ENCODE measurements around the gene DEDD. TPM values are rescaled to one million over a fixed set of nuclear protein-coding genes. Genes with fewer than 3 reads are reported as not detected.
A peak's percentile ranks its signal among the peaks of the same experiment; 100 is the strongest.

Gene DEDD
- total RNA-seq, 1 donor from 2014 or later: 40.9 TPM

- H3K4me1 Mint-ChIP-seq (ENCODE audit: low read depth, unreplicated experiment): peaks cover 21% of the 10 kb centered on the region
- FAIRE-seq (no peak), DNase-seq (ENCODE audit: low read depth) (no peak)
- no peak overlapping the region for H3K27ac Mint-ChIP-seq (ENCODE audit: unreplicated experiment)
- H3K4me3 ChIP-seq (ENCODE audit: insufficient read depth, low read depth, low read length): no peak overlapping the region
- H3K27me3 Mint-ChIP-seq (ENCODE audit: low read depth, unreplicated experiment): no peaks in the 10 kb centered on the region
- no peaks in the 10 kb centered on the region for H3K9me3 ChIP-seq (ENCODE audit: insufficient read depth, low read depth, low read length)
- no peaks in the 10 kb centered on the region for H3K27me3 ChIP-seq (ENCODE audit: insufficient read depth, low read length)
- H3K9ac ChIP-seq (ENCODE audit: low read length): no peak overlapping the region
- no peak overlapping the region for H3K4me3 Mint-ChIP-seq (ENCODE audit: unreplicated experiment)
- no peak overlapping the region for H3K27ac ChIP-seq (ENCODE audit: low read depth, low read length)
- peaks cover 21% of the 10 kb centered on the region for H3K36me3 ChIP-seq (ENCODE audit: insufficient read depth, low read length)
- peaks cover 23% of the 10 kb centered on the region for H3K4me1 ChIP-seq (ENCODE audit: insufficient read depth, low read length)
- peaks cover 39% of the 10 kb centered on the region for H3K36me3 Mint-ChIP-seq (ENCODE audit: low read depth, unreplicated experiment)
- H2AFZ ChIP-seq (ENCODE audit: low read depth, low read length): no peak overlapping the region
- no peak overlapping the region for H3K4me2 ChIP-seq (ENCODE audit: low read length)
- no peak for TF ChIP-seq EZH2 (IDR thresholded peaks at IDR 0.05; ENCODE audit: insufficient read depth, low read length)
- TF ChIP-seq, protein P1, sequence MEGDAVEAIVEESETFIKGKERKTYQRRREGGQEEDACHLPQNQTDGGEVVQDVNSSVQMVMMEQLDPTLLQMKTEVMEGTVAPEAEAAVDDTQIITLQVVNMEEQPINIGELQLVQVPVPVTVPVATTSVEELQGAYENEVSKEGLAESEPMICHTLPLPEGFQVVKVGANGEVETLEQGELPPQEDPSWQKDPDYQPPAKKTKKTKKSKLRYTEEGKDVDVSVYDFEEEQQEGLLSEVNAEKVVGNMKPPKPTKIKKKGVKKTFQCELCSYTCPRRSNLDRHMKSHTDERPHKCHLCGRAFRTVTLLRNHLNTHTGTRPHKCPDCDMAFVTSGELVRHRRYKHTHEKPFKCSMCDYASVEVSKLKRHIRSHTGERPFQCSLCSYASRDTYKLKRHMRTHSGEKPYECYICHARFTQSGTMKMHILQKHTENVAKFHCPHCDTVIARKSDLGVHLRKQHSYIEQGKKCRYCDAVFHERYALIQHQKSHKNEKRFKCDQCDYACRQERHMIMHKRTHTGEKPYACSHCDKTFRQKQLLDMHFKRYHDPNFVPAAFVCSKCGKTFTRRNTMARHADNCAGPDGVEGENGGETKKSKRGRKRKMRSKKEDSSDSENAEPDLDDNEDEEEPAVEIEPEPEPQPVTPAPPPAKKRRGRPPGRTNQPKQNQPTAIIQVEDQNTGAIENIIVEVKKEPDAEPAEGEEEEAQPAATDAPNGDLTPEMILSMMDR (IDR thresholded peaks at IDR 0.05; ENCODE audit: insufficient read depth, low read depth, low read length): no peak
- no peaks in the 10 kb centered on the region for H3K9me3 Mint-ChIP-seq (ENCODE audit: unreplicated experiment)
- peaks cover 15% of the 10 kb centered on the region for H3K79me2 ChIP-seq (ENCODE audit: insufficient read depth, low read length)
- H4K20me1 ChIP-seq (ENCODE audit: insufficient read depth, low read length): peaks cover 14% of the 10 kb centered on the region
Observed at GRCh38 chr1:161171191-161171590, 38.7 kb upstream of the DEDD start.

DNA sequence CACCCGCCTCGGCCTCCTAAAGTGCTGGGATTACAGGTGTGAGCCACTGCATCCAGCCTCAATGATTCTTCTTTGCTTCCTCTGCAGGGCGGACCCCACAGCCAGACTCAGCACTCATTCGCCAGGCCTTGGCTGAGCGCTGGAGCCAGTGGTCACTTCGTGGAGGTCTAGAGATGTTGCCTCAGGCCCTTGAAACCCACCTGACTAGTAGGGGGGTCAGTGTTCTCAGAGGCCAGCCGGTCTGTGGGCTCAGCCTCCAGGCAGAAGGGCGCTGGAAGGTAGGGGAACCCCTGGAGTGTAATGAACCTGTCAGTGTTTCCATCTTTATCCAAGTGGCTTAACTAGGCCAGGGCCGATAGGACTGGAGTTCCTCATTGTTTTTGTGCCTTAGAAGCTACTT lies 36.4 kb upstream of the DEDD start:
- Histone ChIP-seq H2AFZ (ENCODE audit: low read depth, low read length) (no peak overlapping the region), H3K4me1 (ENCODE audit: insufficient read depth, low read length) (peaks cover 25% of the 10 kb centered on the region), H3K9me3 (ENCODE audit: insufficient read depth, low read depth, low read length) (no peaks in the 10 kb centered on the region), H3K79me2 (ENCODE audit: insufficient read depth, low read length) (peaks cover 10% of the 10 kb centered on the region), H3K4me3 (ENCODE audit: insufficient read depth, low read depth, low read length) (no peak overlapping the region), H3K27me3 (ENCODE audit: insufficient read depth, low read length) (no peaks in the 10 kb centered on the region), H3K9ac (ENCODE audit: low read length) (no peak overlapping the region), H4K20me1 (ENCODE audit: insufficient read depth, low read length) (peaks cover 14% of the 10 kb centered on the region), H3K27ac (ENCODE audit: low read depth, low read length) (no peak overlapping the region), H3K36me3 (ENCODE audit: insufficient read depth, low read length) (peaks cover 17% of the 10 kb centered on the region), H3K4me2 (ENCODE audit: low read length) (no peak overlapping the region)
- Mint-ChIP-seq H3K9me3 (ENCODE audit: unreplicated experiment) (no peaks in the 10 kb centered on the region), H3K27ac (ENCODE audit: unreplicated experiment) (no peak overlapping the region), H3K36me3 (ENCODE audit: low read depth, unreplicated experiment) (peaks cover 25% of the 10 kb centered on the region), H3K4me1 (ENCODE audit: low read depth, unreplicated experiment) (peaks cover 16% of the 10 kb centered on the region), H3K4me3 (ENCODE audit: unreplicated experiment) (no peak overlapping the region), H3K27me3 (ENCODE audit: low read depth, unreplicated experiment) (no peaks in the 10 kb centered on the region)
- DNase-seq (ENCODE audit: low read depth): no peak
- FAIRE-seq: no peak
- TF ChIP-seq, protein P1 (IDR thresholded peaks at IDR 0.05; ENCODE audit: insufficient read depth, low read depth, low read length): no peak
- no peak for TF ChIP-seq EZH2 (IDR thresholded peaks at IDR 0.05; ENCODE audit: insufficient read depth, low read length)

DNA sequence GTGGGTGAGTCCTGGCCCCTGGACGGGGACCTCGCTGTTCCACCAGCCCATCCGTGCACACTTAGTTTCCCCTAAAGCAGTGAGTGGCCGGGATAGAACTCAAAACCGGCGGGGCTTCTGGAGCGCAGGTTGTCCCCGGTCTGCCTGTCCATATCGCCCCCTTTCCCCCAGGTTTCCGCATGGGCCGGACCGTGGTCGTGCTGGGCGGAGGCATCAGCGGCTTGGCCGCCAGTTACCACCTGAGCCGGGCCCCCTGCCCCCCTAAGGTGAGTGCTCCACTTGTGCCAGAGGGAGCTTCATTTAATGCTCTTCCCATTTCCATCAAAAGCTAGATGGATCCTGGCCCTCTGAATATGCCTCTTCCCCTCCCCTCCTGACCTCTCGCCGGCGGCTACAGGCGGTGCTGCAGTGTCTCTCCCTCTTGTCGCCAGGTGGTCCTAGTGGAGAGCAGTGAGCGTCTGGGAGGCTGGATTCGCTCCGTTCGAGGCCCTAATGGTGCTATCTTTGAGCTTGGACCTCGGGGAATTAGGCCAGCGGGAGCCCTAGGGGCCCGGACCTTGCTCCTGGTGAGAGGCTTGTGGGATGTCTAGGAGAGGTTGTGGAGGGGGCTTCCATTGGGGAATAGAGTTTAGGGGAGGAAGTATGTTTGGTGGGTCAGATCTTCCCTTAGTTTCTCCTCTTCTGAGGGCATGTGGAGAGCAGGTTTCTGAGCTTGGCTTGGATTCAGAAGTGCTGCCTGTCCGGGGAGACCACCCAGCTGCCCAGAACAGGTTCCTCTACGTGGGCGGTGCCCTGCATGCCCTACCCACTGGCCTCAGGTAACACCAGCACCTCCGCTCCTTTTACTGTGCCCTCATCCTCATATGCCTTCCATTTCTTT lies 34.4 kb upstream of the DEDD start:
- H3K9me3 ChIP-seq (ENCODE audit: insufficient read depth, low read depth, low read length): no peaks in the 10 kb centered on the region
- FAIRE-seq (no peak), DNase-seq (ENCODE audit: low read depth) (no peak)
- peak overlapping the region; percentile 93 for H3K4me3 Mint-ChIP-seq (ENCODE audit: unreplicated experiment)
- peak overlapping the region; percentile 95 for H3K4me3 ChIP-seq (ENCODE audit: insufficient read depth, low read depth, low read length)
- peak overlapping the region; percentile 89 for H3K9ac ChIP-seq (ENCODE audit: low read length)
- peaks cover 10% of the 10 kb centered on the region for H3K36me3 ChIP-seq (ENCODE audit: insufficient read depth, low read length)
- H3K4me1 Mint-ChIP-seq (ENCODE audit: low read depth, unreplicated experiment): peaks cover 12% of the 10 kb centered on the region
- peak overlapping the region; percentile 94 for H2AFZ ChIP-seq (ENCODE audit: low read depth, low read length)
- no peaks in the 10 kb centered on the region for H3K27me3 Mint-ChIP-seq (ENCODE audit: low read depth, unreplicated experiment)
- H3K27me3 ChIP-seq (ENCODE audit: insufficient read depth, low read length): no peaks in the 10 kb centered on the region
- H3K36me3 Mint-ChIP-seq (ENCODE audit: low read depth, unreplicated experiment): peaks cover 11% of the 10 kb centered on the region
- H3K4me2 ChIP-seq (ENCODE audit: low read length): peak overlapping the region; percentile 98
- H3K27ac Mint-ChIP-seq (ENCODE audit: unreplicated experiment): peak overlapping the region; percentile 60
- peaks cover 14% of the 10 kb centered on the region for H3K79me2 ChIP-seq (ENCODE audit: insufficient read depth, low read length)
- peaks cover 4% of the 10 kb centered on the region for H4K20me1 ChIP-seq (ENCODE audit: insufficient read depth, low read length)
- H3K27ac ChIP-seq (ENCODE audit: low read depth, low read length): peak overlapping the region; percentile 83
- TF ChIP-seq, protein P1 (IDR thresholded peaks at IDR 0.05; ENCODE audit: insufficient read depth, low read depth, low read length): no peak
- no peak for TF ChIP-seq EZH2 (IDR thresholded peaks at IDR 0.05; ENCODE audit: insufficient read depth, low read length)
- H3K9me3 Mint-ChIP-seq (ENCODE audit: unreplicated experiment): no peaks in the 10 kb centered on the region
- peaks cover 14% of the 10 kb centered on the region for H3K4me1 ChIP-seq (ENCODE audit: insufficient read depth, low read length)
